ENCODE data around the gene ST6GALNAC3.
"Not testable (repeated sequence)": the region's sequence is repeated elsewhere in the genome, so short reads cannot be mapped to it uniquely, and the experiment has no call there.

The ST6GALNAC3 gene

DNA sequence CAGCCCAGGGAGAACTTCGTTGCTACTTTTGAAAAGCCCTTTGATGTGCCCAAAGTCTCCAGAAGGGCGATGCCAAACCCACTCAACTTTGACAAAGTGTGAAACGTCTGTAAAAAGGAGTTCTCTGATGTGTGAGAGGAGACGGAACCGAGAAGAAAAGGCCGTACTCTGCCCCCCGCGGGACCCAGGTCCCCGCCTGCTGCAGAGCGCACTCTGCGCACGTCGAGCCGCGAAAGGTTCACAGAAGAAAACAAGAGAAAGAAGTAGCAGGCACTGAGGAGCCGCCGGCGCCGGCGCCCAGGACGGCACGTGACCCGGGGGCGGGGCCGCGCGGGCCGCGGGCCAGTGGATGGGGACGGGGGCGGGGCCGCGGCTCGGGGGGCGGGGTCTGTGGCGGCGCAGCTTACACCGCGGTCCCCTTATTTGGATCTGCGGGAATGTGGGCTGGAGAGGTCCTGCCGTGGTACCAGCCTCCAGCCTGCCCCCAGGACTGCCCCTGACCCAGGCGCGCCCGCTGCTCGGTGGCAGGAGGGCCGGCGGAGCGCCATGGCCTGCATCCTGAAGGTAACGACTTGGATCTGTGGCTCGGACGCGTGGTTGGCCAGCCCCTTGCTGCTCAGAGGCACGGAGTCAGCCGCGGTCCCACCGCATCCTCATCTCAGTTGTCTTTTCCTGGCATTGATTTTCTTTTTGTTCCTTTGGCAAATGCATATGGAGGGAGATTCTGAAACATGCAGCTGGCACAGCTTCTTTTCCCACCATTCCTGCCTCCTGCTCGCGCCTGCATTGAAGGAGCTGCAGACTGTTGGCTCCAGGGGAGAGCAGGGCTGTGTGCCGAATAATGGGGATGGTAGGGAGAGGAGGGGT, at the start of gene ST6GALNAC3:
TSS of gene ST6GALNAC3 (plus strand) at position 426 of the 867 bp plus-strand sequence.
- peak; percentile 70 for DNase-seq

DNA sequence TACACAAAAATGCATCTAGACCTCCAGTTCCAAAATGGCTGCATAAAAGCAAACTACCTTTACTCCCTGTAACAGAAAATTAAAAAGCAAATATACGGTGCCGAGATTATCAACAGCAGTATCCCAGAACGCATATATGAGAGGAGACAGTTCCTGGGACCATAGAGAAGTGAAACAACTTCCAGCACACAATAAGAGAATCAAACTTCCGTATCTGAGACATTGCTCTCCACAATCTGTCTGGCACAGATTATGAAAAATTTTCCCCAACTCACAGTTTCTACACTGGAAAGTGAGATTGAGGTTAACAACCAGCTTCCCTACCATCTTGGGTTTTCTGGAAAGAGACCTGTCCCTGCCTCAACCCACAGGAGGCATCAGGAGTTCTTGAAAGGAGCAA, 47.2 kb upstream of the ST6GALNAC3 start:
- DNase-seq, result no peak

DNA sequence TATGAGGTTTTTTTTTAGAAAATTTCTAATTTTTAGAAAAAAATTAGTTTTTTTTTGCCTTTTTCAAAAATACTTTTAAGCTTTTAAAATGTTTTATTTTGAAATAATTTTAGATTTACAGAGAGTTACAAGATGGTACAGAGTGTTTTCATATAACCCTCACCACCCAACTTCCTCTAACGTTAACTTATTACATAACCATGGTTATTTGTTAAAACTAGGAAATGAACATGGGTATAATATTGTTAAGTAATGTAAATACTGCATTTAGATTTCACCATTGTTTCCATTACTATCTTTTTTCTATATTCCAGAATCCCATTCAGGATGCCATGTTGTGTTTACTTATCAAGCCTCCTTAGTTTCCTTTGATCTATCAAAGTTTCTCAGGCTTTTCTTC, 45.2 kb upstream of the ST6GALNAC3 start:
- no peak for DNase-seq

DNA sequence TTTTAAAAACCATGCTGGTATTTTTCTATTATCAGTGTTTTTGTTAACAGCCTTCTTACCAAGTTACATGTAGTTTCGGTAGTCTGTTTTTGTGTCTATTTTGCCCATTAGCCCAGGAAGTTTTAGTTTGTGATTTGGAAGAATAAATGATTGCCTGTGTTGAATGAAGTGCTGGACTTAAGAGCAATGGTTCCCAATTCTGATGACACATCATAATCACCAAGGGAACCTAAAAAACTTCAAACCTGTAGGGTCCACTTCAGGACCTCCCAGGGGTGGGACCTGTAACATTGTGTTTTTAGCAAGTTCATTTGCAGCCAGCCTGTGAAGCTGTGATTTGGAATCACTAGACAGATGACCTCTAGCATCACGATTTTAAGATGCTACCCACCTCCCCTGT, 43.0 kb upstream of the ST6GALNAC3 start:
- no peak for DNase-seq

DNA sequence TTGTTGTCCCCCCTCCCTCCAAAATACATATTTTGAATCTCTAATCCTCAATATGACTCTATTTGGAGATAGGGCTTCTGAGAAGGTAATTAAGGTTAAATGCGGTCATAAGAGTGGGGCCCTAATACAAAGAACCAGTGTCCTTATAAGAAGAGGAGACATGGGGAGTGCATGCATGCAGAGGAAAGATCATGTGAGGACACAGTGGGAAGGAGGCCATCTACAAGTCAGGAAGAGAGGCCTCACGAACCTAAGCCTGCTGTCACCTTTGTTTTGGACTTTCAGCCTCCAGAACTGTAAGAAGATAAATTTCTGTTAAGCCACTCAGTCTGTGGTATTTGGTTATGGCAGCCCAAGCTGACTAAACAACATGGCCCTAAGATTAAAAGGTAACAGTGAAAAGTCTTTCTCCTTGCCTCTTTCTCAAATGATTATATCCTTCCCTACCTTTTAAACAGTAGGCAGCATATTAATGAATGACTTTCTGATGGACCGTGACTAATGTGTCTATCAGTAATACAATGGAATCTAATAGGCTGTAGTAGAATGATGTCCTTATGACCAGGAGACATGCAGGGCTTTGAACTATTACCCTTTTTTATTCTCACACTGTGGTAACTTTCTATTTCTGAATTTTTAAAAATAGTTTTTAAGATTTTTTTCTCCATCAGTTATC, 40.6 kb upstream of the ST6GALNAC3 start:
- DNase-seq, result no peak

DNA sequence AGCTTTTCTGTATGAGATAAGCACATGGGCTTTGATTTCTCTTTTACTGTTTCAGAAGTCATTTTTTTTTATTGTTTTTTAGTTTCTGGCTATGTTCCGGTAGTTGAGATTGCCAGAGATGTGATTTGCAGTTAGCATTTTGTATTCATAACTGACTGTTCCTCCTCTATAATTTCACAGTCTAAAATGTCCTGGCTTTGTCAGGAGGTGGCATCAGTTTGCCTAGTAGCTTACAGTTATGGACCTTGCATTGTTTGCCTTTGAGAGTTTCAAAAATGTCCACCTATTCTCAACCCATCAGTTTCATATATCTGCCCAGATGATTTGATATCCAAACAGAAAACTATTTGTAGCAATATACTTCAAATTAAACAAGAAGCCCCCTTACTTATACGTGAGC, 39.5 kb upstream of the ST6GALNAC3 start:
- DNase-seq, result peak; percentile 31

DNA sequence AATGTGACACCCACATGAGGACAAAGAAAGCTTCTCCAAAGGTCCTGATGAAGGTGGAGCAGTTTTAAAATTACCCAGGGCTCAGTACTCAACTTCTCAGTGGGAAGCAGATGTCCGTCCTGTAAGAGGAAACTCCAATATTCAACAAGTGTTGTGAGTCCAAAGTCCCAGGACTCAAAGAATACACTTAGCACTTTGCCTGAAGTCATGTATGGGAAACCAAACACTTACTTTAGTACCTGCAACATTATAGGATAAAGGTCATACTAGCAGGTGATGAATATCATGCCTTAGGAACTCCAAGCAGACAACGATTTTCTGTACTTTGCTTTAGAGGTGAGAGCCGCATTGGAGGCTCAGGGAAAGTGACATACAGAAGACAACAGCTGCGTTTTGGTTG, 37.2 kb upstream of the ST6GALNAC3 start:
- DNase-seq, result no peak

DNA sequence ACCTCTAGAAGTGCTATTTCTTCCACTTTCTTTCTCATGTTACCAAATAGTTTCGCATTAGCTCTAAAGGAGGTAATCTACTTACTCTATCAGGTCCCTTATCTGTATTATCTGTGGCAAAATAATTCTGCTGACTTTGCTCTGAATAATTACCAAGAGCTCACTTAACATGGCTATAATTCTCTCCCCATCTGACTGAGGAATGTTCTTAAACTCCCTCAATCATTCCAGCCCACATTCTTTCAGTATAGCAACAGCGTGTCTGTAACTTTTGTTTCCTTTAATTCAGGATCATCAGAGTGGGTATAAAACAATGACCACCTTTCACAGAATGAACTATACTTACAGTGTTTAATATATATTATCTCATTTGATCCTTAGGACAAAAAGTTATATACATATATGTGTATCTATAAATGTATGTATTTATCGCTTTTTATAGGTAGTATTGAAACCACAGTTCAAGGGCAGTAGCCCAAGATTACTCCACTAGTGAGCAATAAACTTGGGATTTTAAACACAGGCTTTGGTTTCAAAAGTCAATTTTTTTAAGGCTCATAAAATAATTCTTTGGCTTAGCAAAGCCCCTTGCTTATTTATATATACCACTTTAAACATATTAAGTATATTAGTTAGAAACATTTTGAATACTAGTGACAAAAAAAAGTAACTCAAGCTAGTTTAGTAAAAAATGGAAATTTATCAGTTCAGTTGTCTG, 36.1 kb upstream of the ST6GALNAC3 start:
- peak; percentile 86 for DNase-seq

DNA sequence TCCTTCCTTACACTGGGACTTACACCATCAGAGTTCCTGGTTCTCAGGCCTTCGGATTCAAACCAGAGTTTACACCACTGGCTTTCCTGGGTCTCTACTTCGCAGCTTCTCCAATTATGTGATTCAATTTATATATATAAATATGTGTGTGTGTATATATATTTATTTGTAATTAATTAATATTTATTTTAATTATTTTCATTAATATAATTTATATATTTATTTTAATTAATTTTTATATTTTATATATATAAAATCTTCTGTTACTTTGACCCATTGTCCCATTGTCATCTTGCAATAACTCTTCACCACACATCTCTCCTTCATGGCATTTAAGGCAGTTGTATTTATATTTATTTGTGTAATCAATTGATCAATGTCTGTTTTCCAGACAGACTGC, 28.4 kb upstream of the ST6GALNAC3 start:
- DNase-seq, result no peak

DNA sequence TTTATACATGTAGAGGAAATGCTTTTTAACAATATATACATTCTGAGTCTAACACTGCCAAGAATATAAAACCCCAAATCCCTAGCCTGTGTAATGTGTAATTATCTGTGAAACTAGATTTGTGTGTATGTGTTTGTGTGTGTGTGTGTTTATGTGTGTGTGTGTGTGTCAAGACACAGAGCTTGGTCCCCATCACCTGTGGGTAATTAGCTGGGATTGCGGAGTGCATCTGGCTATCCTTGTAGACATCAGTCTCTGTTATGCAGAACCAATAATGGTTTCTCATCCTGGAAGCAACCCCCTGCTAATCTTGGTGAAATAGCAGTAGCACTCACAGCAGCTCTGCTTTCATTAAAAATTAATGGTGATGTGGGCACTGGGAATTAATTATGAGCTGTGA, 26.3 kb upstream of the ST6GALNAC3 start:
- DNase-seq, result no peak

DNA sequence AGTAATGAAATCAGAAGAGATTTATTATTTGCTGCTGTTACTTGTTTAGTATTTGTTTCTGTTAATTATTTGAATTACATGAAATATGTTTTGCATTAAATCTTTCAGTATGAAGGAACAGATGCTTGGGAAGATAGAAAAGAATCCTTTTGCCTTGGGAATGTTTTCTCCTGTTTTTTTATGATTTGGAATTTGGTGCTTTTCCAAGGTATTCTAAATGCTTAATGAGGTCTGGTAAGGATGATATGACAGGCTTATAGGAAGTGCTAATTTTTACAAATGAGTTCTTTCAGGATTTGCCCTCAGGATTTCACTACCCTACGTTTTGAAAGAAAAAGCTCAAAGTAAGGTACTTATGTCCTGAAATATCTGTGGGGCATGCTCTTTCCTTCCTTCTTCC, 25.6 kb upstream of the ST6GALNAC3 start:
- DNase-seq, result no peak

DNA sequence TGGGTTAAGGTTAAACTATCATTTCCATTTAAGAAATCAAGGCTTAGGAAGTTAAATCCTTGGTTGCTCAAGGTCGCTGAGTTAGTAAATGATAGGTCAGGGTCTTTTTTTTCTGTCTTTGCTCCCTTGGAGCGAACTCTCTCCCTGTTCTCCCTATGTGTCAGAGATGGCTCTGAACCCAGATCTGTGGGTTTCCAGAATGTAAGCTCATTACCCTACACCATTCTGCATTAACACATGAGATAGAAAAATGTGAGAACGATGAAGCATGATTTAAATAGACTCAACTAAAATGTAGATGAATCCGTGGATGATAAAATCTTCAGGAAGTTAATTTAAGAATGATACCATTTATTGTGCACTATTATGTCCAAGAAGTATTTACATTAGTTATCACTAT, 25.0 kb upstream of the ST6GALNAC3 start:
- DNase-seq, result no peak

DNA sequence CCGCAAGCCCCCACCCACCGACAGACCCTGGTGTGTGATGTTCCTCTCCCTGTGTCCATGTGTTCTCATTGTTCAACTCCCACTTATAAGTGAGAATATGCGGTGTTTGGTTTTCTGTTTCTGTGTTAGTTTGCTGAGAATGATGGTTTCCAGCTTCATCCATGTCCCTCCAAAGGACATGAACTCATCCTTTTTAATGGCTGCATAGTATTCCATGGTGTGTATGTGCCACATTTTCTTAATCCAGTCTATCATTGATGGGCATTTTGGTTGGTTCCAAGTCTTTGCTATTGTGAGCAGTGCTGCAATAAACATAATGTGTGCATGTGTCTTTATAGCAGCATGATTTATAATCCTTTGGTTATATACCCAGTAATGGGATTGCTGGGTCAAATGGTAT, 24.5 kb upstream of the ST6GALNAC3 start:
- DNase-seq, result not testable (repeated sequence)

DNA sequence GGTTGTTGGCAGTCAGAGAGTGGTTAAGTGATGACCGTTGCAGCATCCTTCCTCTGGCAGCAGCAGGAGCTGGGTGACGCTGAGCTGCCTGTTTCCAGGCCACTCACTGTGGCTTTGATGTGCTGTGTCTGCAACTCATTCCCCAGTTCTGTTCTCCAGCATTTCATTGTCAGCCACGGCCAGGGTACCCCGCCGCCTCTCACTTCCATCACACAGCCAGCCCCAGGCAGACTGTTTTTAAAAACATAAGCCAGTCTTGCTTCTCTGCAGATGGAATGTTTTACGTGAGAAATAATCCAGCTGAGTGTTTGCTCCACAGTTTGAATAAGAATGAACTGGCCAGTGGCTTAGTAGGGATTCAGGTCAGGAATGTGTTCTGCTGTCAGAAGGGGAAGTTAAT, 21.5 kb upstream of the ST6GALNAC3 start:
- DNase-seq, result no peak

DNA sequence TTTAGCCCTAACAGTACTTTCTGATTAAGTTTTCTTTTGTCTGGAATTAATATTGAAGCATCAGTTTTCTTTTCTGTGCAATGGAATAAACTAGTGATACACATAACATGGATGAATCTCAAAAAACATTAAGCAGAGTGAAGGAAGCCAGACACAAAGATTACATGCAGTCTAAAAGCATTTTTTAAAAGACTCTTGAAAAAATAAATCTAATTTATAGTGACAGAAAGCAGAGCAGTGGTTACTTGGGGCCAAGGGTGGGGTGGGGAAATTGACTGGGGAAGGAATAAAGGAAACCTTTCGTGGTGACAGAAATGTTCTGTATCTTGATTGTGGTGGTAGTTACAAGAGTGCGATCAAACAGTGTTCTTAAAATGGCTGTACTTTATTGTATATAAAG, 20.2 kb upstream of the ST6GALNAC3 start:
- DNase-seq, result no peak

DNA sequence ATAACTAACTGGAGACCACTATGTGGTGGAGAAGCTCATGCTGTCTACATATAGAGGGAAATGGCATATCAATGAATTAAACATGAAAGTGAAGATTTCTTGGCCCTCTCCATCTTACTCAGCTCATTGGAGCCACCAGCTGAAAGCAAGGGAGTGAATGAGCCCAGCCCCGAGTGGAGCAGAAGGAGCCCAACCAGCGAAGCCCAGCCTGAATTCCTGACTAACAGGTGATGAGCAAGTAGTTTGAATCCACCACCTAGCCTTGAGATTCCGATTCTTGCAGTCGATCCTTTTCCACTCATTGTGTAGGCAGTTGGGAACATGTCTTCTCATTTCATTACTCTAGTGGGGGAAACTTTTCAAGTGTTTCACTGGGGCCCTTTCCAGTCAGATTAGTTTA, 18.6 kb upstream of the ST6GALNAC3 start:
- DNase-seq, result no peak

DNA sequence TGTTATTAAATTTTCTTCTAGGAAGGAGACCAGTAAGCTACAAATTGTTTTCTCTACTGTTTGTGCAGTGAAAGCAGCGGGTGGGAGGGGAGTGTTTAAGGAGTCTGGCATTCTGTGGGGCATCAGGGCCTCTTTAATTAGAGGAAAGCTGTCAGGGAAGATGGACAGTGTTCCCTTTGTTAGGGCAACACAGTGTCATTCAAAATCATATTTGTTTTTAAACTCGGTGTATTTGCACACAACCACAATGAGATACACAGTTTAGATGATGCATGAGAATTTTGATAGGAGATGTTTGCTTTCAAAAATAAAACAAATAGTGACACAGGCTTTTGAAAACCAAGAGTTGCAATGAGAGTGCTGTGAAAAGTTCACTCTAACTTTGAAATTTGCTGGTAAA, 15.1 kb upstream of the ST6GALNAC3 start:
- no peak for DNase-seq

DNA sequence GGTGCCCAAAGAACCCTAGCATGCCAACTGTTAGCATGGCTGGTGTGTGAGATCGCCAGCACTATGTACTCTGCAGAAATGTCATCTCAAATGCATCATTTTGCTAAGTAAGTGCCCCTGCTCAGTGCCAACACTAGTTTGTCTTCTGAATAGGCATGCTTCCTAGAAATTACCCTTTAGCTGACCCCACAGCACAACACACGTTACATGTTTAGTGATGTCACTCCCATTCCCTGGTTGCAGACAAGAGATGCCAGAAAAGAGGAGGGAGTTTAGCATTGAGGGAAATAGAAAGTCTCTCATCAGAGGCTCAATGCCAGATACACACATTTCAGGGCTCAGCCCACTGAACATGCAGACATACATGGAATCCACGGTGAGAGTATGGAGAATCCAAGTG, 9.3 kb upstream of the ST6GALNAC3 start:
- DNase-seq, result peak; percentile 23

DNA sequence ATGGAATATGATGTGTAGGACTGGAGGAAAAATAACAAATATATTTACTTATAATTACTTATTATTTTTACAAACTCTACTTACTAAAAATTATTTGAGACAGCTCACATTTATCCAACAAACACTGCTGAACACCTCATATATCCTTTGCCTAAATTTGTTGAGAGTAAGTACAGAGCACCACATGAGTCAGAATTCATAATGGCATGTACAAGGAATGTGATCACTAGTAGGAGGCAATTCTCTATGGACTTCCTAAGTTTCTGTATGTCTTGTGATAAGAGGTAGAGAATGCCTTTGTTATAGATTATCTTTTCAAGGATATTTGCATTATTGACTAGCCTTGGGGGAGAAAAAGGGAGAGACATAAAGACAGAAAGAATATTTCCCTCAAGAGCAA, 8.2 kb upstream of the ST6GALNAC3 start:
- peak; percentile 42 for DNase-seq

DNA sequence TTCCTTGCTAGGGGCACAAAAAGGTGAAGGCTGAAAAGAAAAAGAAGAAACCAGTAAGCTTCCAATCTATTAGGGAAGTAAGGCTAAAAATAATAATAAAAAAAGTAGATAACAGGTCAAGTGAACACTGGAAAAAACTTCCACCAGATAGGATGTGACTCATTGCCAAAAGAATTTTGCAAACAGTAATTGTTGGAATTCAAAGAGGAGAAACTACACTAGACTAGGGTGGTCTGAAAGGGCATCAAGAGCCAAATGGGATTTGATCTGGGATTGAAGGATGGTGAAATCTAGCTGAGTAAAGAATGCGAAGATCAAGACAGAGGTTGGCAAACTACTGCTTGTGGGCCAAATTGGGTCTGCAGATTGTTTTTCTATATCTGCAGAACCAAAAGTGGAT, 6.0 kb upstream of the ST6GALNAC3 start:
- peak; percentile 67 for DNase-seq

DNA sequence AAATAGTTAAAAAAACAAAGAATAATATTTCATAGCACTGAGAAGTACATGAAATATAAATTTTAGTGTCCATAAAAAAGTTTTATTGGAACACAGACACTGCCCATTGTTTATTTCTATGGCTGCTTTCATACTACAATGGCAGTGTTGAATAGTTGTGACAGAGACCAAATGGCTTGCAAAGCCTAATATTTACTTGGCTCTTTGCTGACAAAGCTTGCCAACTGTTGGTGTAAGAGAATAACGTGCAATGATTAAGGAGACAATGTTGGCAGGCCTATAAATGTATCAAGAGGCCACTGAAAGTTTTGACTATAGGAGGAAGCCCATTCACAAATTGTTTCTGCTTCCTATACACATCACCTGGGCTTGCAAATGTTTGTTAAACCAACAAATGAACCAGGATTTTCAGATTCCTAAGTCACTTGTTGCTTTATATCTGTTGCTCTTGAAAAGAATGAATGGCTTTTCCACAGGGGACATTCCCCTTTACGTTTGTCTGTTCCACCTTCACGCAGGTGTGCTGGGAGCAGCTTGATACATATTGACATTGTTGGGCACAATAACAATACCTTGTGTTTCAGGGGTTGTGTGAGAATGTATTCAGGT, 5.5 kb upstream of the ST6GALNAC3 start:
- DNase-seq, result no peak

DNA sequence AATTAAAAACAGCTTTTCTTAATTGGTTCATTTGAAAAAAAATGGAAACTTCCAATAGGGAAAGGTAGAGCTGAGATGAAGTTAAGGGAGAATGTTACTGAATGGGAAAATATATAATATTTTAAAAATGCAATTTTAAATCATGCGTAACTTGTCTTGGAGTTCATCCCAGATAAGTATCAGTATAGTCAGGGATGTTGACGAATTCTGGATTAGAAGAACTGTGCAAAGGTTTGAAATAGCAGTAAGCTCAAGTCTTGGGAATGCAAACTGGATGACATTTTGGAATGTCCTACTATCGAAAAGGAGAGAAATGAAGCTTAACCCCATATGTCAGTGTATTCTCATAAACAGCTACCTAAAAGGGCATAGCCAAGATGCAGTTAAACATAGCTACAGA, 4.0 kb upstream of the ST6GALNAC3 start:
- DNase-seq, result peak; percentile 70

DNA sequence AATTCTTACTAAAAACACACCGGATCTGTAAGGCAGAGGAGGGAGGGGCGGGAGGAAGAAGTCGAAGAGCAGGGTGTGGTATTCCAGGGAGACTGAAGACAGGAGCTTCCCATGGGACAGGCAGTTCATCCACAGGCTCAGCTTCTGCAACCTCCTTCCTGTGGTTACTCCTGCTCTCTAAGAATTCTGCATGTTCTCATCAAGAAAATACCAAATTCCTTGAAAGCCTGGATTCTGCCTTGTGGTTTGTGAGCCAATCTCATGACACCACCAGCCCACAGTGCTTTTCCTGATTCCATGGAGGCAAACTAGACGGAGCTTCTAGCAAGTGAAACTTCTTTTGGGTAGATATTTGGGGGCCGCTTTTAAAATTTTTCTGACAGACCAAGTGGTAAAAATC, 1.1 kb upstream of the ST6GALNAC3 start:
- peak; percentile 90 for DNase-seq

DNA sequence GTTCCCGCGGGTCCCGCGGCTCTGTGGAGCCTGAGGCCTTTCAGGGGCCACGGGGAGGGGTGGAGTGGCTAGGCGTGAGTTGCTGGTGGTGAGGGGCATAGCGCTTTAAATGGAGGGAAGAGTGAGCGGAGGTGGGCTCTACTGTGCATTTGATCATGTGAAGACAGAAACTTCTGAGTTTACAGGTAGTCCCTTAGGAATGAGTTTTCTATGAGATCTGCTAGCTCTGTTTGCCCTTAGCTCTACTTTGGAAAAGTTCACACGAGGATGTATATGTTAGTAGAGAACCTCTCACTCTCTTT, 593 bp downstream of the ST6GALNAC3 start:
- no peak for DNase-seq

Data from fibroblast of skin of right quadriceps (primary cell).